OCI-LY7 (cell line): ENCODE results near the gene CDC20. TPM values are rescaled to one million over a fixed set of nuclear protein-coding genes. Genes with fewer than 3 reads are reported as not detected.

Experiments
- BruUV-seq: library from RNA; stranded (reverse); fragments of 400-500 nt; replicated peaks from 2 replicates; lab custom pipeline; 2021; lab: Mats Ljungman, UMichigan
- CTCF ChIA-PET: fragments of 300-600 bp; sonication (Branson Sonifier 250); formaldehyde crosslinking; loops from one replicate; lab custom pipeline; 2022; ENCODE audit warnings: antibody characterized with exemption; ENCODE audit not compliant: unreplicated experiment; lab: Charles Lee
- POLR2A ChIA-PET: fragments of 300-600 bp; sonication (Branson Sonifier 250); formaldehyde crosslinking; loops from one replicate; lab custom pipeline; 2022; ENCODE audit warnings: antibody characterized with exemption; lab: Charles Lee
- DNase-seq: peaks from one replicate; pipeline ENCODE4 v3.0.0-alpha.2; 2015; ENCODE audit warnings: low spot score
- H2AFZ ChIP-seq: fragments of 200-600 bp; sonication (generic), shearing (Covaris generic); 2 replicates; pipeline ENCODE4 v1.6.1; 2014; ENCODE audit warnings: mild to moderate bottlenecking, antibody characterized with exemption, low read length, moderate library complexity
- H3K27ac ChIP-seq: fragments of 200-600 bp; sonication (generic); 2 replicates; pipeline ENCODE4 v1.5.1; 2014; ENCODE audit warnings: mixed run types, low read depth, mild to moderate bottlenecking, moderate library complexity, low read length, inconsistent platforms; ENCODE audit not compliant: poor library complexity, severe bottlenecking
- H3K36me3 ChIP-seq: fragments of 200-600 bp; sonication (generic); 2 replicates; pipeline ENCODE4 v1.6.1; 2014; ENCODE audit warnings: mild to moderate bottlenecking, antibody characterized with exemption, low read length, moderate library complexity, mixed read lengths; ENCODE audit not compliant: insufficient read depth
- H3K4me1 ChIP-seq: fragments of 200-600 bp; sonication (generic); 2 replicates; pipeline ENCODE4 v1.5.1; 2014; ENCODE audit warnings: mild to moderate bottlenecking, low read length; ENCODE audit not compliant: insufficient read depth, poor library complexity, severe bottlenecking
- H3K4me2 ChIP-seq: fragments of 200-600 bp; sonication (generic); 2 replicates; pipeline ENCODE4 v1.6.1; 2014; ENCODE audit warnings: mild to moderate bottlenecking, low read length
- H3K4me3 ChIP-seq: fragments of 200-600 bp; sonication (generic); 2 replicates; pipeline ENCODE4 v1.5.1; 2014; ENCODE audit warnings: mild to moderate bottlenecking, low read depth, low read length; ENCODE audit not compliant: poor library complexity, severe bottlenecking
- H3K79me2 ChIP-seq: fragments of 200-600 bp; sonication (generic); 2 replicates; pipeline ENCODE4 v1.6.1; 2016; ENCODE audit warnings: low read depth, mild to moderate bottlenecking, low read length, moderate library complexity, mixed read lengths; ENCODE audit not compliant: insufficient read depth
- H3K9me2 ChIP-seq: fragments of 200-600 bp; sonication (generic); 2 replicates; pipeline ENCODE4 v1.6.1; 2016; ENCODE audit warnings: mild to moderate bottlenecking, low read length, mixed read lengths; ENCODE audit not compliant: insufficient read depth
- H3K9me3 ChIP-seq: fragments of 200-600 bp; sonication (generic); 2 replicates; pipeline ENCODE4 v1.6.1; 2014; ENCODE audit warnings: mild to moderate bottlenecking, mixed run types, low read length, mixed read lengths
- H4K20me1 ChIP-seq: fragments of 200-600 bp; sonication (generic); 2 replicates; pipeline ENCODE4 v1.6.1; 2014; ENCODE audit warnings: mild to moderate bottlenecking, antibody characterized with exemption, low read length, moderate library complexity, mixed read lengths; ENCODE audit not compliant: insufficient read depth
- CTCF ChIP-seq: fragments of 200-600 bp; sonication (generic); conservative IDR thresholded peaks from 2 replicates; pipeline ENCODE4 v1.5.1; 2014; ENCODE audit warnings: mild to moderate bottlenecking, antibody characterized with exemption, low read length, moderate library complexity, mixed read lengths
- EZH2phosphoT487 ChIP-seq: fragments of 200-600 bp; sonication (generic); IDR thresholded peaks from 2 replicates; pipeline ENCODE4 v1.6.1; 2018; ENCODE audit warnings: low read depth, borderline replicate concordance, mild to moderate bottlenecking, mixed run types, antibody characterized with exemption, low read length, moderate library complexity, mixed read lengths
- intact Hi-C: fragments of 100-400 bp; cut with micrococcal nuclease; formaldehyde crosslinking; loops from one replicate; pipeline ENCODE4 v1.10.0; 2022; ENCODE audit not compliant: unreplicated experiment
- total RNA-seq, 2 experiments: library from RNA; depleted of rRNA in 1 of 2; stranded (reverse); fragments of >200 nt in 1 of 2; shearing (Covaris generic) in 1 of 2; gene quantifications; 2 replicates each; pipeline ENCODE4 v1.2.3, GENCODE V29; 2014 to 2022

CDC20 gene
- total RNA-seq, 2 experiments from 2014 or later, result 174 to 209 TPM

GRCh38 chr1:43339584-43340232, 19.1 kb upstream of the CDC20 start:
- no peak for DNase-seq
- Histone ChIP-seq H3K9me3 (no peaks in the 10 kb centered on the region), H3K9me2 (no peaks in the 10 kb centered on the region), H3K4me3 (no peak overlapping the region), H3K4me2 (no peak overlapping the region), H3K27ac (no peak overlapping the region), H4K20me1 (no peaks in the 10 kb centered on the region), H3K4me1 (no peaks in the 10 kb centered on the region), H3K36me3 (no peaks in the 10 kb centered on the region), H3K79me2 (no peaks in the 10 kb centered on the region), H2AFZ (no peak overlapping the region)
- POLR2A ChIA-PET, result no interaction called here
- CTCF ChIA-PET, result no interaction called here
- intact Hi-C loops, result no loop called here
- no TSS peak for BruUV-seq
- TF ChIP-seq CTCF, result no peak
- no peak for TF ChIP-seq EZH2phosphoT487

- no peaks in the 10 kb centered on the region for H4K20me1 ChIP-seq
- BruUV-seq, result no TSS peak
- no peak for DNase-seq
- H3K4me2 ChIP-seq, result no peak overlapping the region
- no peak for TF ChIP-seq EZH2phosphoT487
- no peak for TF ChIP-seq CTCF
- no peaks in the 10 kb centered on the region for H3K9me3 ChIP-seq
- no peak overlapping the region for H2AFZ ChIP-seq
- H3K79me2 ChIP-seq, result no peaks in the 10 kb centered on the region
- H3K4me1 ChIP-seq, result no peaks in the 10 kb centered on the region
- no peaks in the 10 kb centered on the region for H3K36me3 ChIP-seq
- ChIA-PET CTCF (no interaction called here), POLR2A (no interaction called here)
- no peak overlapping the region for H3K4me3 ChIP-seq
- intact Hi-C loops, result no loop called here
- H3K9me2 ChIP-seq, result no peaks in the 10 kb centered on the region
- H3K27ac ChIP-seq, result no peak overlapping the region
Observed at GRCh38 chr1:43340559-43340958, 18.2 kb upstream of the CDC20 start.

- DNase-seq, result no peak
- H3K79me2 ChIP-seq, result no peaks in the 10 kb centered on the region
- intact Hi-C loops, result no loop called here
- no TSS peak for BruUV-seq
- no peak overlapping the region for H3K4me2 ChIP-seq
- H3K36me3 ChIP-seq, result no peaks in the 10 kb centered on the region
- no peaks in the 10 kb centered on the region for H4K20me1 ChIP-seq
- H3K27ac ChIP-seq, result no peak overlapping the region
- no peaks in the 10 kb centered on the region for H3K9me3 ChIP-seq
- H2AFZ ChIP-seq, result no peak overlapping the region
- no peak for TF ChIP-seq CTCF
- TF ChIP-seq EZH2phosphoT487, result no peak
- H3K4me1 ChIP-seq, result peaks cover 5% of the 10 kb centered on the region
- H3K4me3 ChIP-seq, result no peak overlapping the region
- ChIA-PET POLR2A (no interaction called here), CTCF (no interaction called here)
- no peaks in the 10 kb centered on the region for H3K9me2 ChIP-seq
Observed at GRCh38 chr1:43344267-43344850, 14.4 kb upstream of the CDC20 start.
